Forelimb muscle (tissue), 1 donor: ENCODE results near the gene FLRT2. TPM values are rescaled to one million over a fixed set of nuclear protein-coding genes. Genes with fewer than 3 reads are reported as not detected.

Experiments used
- DNase-seq: peaks from one replicate; pipeline ENCODE4 v3.0.0-alpha.2; 2013; ENCODE audit warnings: low read depth
- polyA plus RNA-seq: library from polyadenylated mRNA; unstranded; fragments of 120-200 nt; gene quantifications from one replicate; pipeline ENCODE4 v1.2.1, GENCODE V29; 2013; ENCODE audit not compliant: insufficient read length

FLRT2 gene
- polyA plus RNA-seq, 1 donor: 87.7 TPM

DNA sequence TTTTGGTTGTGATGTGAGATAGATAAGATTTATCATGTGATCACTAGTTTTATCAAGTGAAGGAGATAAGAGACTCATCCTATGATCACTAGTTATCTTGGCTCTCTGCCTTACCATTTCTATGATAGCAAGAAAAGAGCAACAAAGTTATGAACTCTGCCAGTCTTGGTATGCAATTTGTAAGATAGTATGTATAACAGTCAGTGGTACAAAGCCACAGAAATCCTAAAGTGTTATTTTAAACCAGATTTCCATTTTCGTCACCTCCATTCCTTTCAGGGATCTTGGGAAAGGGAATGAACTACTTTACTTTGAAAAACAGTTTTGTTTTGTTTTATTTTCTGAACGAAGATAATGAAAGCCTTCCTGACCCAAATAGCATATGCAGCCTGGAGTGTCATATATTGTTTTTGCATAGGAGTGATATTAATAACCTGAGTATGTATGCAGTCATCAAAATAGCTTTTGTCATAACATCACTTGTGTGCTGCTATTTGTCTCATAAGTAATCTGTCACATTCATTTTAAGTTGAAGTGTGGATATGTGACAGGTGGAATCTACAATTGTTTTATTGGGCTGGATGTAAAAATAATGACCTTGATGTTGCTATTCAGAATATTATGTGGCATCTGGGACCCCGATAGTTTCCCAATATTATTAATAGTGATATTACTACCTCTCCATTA is 35.0 kb downstream of the FLRT2 start:
- DNase-seq: no peak

DNA sequence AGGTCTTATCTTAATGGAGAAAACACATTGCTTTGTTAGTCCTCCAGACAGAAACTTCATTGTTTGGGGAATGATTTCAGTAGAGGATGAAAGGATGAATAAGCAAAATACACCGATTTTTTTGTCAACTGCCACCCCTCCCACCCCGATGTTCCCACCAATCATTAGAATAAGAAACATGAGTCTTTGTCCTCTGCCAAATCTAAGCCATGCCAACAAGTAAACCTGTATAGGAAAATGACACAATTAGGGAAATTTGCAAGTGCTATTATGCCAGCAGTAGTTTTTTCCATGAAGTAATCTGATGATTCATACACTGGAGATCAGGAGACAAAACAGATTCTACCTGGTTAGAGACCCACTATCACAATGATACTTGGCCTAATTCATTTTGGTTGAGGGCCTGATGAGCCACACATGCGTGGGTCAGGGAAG is 35.9 kb downstream of the FLRT2 start:
- DNase-seq: no peak

DNA sequence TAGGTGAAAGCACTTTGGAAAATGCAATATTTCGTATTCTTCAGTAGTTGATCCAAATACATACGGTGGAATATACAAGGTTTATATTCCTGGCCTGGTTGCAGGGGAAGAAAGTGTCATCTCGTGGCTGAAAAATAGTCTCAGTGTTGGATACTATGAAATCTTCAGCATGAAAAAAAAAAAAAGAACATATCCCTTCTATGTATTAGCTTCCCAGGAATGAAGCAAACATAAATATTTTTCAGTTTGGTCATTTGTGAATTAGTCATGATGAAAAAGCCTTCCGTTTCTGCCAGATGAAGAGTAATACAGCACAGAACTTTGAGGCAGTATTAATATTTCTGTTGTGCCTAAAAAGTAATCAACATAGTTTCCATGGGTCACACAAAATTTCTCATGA is 36.7 kb downstream of the FLRT2 start:
- DNase-seq: no peak

DNA sequence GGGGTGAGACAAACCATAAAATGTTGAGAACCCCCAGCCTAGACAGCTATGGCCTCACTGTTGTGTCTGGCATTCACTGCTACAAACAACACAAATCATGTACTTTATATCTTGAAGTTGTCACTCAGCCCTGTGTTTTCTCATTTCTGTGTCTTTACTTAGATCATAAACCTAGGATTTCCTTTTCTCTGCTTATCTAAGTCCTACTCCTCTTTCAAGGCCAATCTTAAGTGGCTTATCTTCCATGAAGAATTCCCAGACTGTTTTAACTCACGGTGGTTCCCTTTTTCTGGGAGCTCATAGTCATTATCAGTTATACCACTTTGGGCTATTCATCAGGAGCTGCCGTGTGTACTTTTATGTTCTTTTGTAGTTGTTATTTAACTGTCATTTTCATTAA is 42.1 kb downstream of the FLRT2 start:
- no peak for DNase-seq

DNA sequence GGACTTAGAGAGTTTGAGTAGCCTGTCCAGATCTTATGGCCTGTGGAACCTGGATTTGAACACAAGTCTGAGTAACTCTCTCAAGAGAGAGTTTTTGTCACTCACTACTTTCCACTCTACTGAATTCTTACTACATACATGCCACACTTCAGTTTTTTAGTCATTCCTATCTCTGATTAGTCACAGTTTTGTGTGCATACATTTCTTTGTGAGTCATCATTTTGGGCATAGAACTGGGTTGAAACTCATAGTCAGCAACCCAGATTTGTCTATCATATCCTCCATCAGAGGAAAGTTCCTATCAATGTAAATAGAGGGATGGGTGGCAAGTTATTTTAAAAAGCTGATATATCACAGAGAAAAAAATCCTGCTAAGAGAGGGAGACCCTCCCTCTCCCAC is 42.9 kb downstream of the FLRT2 start:
- DNase-seq: no peak

DNA sequence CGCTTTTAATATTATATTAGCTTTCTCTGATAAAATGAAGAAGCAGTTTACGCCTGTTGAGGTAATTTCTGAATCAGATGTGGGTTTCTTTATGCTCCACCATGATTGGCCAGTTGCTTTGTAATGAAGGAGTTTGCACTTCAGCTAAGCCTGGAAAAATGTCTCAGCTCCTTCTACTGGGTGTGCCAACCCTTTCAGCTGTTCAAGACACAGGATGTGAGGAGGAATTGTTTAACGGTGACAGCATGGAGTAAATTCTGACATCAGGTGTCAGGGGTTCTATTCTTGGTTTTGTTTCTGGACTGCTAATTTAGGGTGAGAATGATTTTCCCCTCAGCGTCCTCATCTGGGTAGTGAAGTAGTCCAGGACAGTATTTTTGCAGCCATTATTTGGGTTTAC is 43.5 kb downstream of the FLRT2 start:
- DNase-seq: no peak

DNA sequence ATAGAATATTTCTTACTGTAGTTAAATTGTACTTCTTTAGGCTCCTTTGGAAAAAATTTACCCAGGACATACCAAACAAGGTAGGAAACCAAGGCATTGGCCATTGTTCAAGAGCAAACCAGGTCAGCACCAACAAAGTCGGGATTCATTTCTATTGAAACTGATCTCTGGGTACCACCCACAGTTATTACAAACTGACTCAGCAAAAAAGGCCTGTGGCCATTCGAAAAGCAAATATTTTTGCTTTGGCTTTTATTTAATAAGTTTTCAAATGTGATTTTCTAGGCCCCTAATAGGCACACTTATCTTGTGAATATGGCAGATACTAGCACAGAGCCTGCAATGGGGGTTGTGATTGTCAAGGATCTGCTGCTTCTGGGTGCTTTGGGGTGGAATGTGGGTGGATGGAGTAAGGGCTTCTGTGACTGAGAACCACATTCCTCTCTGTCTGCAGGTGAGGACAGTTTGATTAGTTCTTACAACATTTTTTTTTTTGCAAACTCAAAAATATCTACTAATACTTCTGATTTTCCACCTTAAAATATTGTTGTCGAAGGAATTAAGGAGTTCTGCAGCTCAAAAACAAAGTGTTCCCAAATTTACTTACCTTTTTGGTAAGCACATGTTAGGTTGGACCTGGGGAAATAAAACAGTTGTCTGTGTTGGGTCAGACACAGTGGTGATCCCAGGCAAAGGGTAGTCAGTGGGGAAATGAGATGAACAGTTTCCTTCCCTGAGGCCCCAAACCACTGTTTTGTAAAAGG is 45.1 kb downstream of the FLRT2 start:
- DNase-seq: no peak

DNA sequence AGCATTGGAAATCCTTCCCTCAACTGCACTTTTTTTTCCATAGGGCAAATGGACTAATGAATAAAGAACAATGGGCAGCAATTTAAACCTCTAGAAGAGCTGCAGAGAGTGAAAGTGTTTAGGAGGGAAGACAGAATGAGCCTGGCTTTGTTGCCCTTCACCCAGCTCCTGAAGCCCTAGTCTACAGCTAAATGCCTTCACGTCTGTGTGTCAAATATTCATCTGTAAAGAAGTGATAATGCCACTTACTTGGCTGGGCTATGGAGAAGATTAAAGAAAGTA is 45.6 kb downstream of the FLRT2 start:
- DNase-seq: no peak

DNA sequence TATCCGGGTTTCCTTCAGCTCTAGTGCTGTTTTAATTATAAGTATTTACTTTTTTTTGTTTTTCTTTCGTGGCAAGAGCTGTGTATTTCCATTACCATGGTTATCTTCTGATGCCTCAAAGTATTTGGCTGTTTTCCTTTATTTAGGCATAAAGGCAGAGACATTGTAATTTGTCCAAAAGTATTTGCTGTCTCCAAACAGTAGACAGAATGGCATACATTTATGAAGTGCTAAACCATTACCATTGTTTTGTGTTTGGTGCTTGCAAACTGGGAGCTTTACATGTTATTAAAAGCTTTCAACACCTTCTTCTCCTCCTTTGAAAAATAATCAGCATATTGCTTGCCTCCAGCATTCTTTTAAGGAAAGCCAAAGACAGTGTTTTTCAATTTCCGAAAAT is 46.3 kb downstream of the FLRT2 start:
- no peak for DNase-seq

DNA sequence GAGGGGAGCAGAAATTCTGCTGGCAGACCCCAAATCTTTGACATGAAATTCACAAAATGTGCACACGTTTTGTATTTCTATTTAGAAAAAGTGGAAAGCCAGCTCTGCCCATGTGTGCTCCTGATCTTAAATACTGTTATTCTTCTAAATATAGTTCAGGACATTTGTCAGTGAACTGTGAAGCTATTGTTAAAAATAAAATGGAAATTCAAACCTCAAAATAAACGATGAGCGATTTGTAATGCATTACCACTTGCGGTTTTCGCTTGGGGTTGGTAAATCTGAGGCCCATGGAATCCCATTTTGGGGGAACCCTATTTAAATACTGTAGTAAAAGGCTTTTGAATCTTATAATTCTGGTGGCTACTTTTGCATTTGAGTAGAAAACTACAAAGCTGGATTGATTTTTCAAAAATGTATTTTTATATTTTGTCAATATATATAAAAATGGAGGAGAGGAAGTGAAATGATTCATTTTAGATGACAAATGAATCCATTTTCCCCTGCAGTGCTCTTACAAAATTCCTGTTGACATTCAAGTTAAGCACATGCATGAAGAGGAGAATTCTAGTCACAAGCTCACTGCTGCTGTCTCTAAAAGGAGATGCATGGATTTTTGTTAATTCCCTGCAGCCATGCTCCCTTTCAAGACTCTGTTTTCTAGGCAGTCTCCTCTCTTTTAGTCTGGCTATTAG is 47.1 kb downstream of the FLRT2 start:
- DNase-seq: no peak

DNA sequence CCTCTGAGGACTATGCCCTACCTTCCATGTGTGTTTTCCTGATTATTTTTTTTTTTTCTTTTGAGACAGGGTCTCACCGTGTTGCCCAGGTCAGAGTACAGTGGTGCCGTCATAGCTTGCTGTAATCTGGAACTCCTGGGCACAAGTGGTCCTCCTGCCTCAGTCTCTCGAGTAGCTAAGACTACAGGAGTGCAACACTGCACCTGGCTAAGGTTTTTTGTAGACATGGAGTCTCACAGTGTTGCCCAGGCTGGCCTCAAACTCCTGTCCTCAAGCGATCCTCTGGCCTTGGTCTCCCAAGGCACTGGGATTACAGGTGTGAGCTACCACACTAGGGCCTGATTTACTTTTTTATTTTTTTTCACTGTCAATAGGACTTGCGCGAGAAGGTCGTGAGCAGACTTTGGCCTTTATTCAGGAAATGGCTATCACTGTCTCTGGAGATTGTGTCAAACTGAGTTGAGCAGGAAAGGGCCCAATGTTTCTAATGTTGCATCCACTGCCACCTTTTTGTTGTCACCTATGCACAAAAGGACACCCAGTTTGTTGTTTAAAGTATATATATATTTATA is 47.7 kb downstream of the FLRT2 start:
- DNase-seq: no peak

DNA sequence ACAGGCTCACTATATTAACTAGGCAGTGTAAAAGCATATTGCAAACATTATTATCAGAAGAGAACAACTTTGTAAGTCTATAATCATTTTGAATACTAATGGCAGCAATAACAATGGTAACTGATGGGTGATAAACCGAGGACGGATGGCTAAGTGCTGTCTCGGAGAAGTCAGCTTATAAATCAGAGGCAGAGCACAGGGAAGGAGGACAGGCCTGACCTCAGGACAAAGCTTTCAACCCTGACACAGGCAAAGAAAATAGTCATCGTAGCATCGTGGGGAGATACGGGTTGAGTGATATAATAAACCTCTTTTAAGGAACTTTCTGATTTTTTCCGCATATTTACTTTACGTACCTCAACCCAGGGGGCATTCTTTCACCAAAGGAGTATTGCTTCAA is 48.4 kb downstream of the FLRT2 start:
- DNase-seq: no peak

DNA sequence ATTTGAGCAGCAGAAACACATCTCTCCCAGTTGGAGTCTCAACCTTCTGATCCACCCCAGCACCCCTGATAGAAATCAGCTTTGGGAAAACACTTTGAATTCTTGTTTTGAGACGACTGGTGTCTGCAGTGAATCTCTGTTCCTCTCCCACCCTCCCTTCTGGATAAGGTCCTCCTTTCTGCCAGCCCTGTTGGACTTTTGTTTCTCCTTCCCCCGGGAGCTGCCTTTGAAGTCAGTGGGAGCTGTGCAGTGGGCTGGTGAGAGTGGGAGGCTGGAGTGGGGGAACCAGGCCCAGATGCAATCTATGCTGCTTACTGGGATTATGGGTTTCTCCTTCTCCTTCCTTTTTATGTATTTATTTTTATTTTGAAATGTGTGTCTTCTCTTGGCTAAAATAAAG is 49.0 kb downstream of the FLRT2 start:
- DNase-seq: no peak

DNA sequence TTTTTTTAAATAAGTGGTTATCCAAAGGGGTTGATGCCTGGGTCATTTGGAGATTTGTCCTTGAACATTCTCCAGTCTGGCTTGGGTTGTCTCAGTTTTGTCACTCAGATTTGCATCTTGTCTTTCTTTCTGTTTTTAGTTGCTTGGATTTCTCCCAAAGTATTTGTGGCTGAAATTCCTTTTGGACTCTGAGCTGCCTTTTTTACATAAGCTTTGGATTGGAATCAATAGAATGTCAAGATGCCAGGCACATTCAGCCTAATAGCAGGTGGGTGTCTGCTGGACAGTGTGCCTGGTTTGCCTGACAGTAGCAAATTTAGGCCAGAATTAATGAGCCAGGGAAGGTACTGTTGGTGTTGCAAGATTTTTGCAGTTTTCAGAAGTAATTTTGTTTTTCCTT is 50.0 kb downstream of the FLRT2 start:
- DNase-seq: no peak

DNA sequence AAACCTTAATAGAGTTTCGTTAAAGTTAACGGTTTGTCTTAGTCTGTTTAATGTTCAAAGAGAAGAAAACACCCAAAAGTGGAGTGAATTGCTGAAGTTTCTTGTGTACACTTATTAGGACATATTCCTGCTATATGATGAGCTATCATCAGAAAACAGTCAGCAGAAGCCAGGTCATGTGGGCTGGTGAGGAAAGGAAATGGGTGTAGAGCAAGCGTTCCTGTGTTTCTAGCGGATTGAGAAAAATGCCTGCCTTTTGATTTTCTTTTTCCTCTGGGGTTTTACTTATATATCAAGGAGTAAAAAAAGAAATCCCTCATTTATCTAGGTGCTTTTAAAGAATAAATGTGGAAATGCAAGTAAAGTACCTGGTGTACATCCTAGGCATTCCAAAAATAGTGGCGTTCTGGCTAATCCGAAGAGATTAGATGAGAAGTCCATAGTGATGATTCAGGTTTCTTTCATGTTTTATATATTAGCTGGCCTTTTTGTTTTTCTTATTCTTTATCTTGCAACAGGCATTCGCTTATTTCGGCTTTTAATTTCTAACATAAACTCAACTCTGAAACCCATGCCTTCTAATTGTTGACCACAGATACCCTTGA is 50.7 kb downstream of the FLRT2 start:
- DNase-seq: no peak

DNA sequence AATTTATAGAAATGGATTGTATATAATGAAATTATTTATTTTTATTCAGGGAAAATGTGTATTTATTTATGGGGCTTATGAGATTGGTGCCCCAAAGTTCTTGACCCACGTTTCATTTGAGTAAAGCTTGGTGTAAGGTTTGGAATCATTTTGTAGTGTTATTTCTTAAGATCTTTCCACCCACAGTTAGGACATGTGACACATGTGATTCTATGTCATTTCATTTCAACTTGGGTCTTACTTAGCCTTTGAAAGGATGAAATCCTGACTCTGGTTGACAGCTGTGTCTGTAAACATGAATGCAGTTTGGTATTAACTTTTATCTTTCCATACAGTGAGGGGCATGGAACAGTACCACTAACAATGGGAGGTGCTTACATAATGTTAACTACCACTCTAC is 51.7 kb downstream of the FLRT2 start:
- no peak for DNase-seq

DNA sequence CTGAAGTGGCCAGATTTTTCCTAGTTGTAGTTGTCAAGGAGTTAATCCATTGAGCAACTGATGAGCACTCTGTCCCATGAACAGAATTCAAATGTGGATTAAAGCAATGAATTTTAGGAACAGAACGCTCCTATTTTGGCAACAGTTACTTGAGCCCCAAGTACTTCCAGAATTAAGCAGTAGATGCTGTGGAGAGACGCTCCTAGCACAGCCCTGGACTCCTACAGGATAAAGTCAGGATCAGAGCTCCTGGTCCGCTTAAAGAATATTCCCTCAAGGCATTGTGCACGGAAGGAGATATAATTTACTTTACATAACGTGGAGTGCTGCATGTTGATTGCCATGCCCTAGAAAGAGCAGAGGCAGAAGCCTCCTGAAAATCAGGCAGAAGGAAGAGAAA is 53.4 kb downstream of the FLRT2 start:
- DNase-seq: no peak

DNA sequence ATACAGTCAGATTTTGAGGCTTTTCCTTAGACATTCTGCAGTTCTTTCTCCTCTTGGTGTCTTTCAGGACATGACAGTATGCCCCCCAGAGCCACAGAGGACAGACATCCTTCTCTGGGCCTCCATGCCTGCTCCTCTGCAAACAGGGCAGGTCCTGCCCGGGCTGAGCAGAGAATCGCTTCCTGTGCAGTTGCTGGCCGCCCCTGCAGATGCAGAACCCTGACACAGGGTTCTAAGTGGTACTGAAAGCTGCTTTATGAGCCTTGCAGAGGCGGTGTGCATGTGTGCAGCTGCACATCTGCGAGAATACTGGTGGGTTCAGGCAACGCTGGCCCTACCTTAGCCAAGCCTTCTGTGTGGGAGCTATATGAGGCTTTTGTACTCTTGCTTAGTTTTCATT is 54.5 kb downstream of the FLRT2 start:
- DNase-seq: no peak

DNA sequence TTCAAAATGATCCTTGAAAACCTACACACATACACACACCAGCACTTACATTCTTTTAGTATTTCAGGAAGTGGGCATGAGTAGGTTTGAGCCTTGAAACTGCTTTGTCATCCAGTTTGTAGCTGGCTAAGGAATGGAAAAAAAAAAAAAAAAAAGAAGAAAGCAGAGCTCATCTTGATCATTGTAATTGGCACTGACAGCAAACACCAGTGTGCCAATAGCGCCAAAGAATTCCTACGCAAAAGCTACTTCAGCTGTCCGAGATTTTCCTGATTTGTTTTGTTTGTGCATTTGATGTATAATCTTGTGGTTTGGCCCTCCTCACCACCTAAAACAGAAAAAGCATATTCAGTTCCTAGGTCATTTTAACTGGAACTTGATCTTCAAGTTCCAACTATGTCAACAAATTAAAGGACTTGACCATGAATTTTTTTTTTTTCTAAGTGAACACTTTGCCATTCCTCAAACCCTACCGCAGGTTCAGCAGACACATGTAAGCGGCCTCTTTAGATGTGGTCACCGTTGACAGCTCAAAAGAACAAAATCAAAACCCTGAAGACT is 57.3 kb downstream of the FLRT2 start:
- no peak for DNase-seq

DNA sequence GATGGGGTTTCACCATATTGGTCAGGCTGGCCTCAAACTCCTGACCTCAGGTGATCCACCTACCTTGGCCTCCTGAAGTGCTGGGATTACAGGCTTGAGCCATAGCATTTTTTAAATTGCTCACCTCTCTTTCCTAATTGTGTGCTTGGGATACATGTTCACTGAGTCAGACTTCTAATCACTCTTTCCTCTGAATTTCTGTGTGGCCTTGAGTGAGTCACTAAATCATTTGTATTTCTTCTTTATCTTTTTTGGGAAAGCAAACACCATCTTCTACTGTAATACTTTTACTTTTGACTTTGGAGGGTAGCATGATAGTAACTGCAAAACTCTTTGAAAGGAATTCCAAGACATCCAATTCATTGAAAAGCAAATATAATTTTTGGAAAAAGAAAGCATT is 60.8 kb downstream of the FLRT2 start:
- DNase-seq: no peak

DNA sequence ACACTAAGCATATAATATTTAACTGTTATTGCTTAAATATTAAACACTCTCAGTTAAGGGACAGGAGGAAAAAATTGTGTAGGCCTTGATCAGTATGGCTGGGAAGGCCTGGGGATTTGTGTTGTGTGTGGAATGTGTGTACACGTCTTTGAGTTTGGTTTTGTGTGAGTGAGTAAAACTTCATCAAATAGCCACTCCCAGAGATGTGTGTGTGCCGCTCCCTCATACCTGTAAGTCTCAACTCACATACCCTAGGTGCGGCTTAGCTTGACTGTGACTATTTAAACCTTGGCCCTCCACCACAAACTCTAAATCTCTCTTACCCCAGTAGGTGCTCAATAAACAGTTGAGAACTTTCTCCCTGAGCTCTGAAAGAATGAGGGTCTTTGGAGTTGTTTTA is 64.3 kb downstream of the FLRT2 start:
- no peak for DNase-seq

DNA sequence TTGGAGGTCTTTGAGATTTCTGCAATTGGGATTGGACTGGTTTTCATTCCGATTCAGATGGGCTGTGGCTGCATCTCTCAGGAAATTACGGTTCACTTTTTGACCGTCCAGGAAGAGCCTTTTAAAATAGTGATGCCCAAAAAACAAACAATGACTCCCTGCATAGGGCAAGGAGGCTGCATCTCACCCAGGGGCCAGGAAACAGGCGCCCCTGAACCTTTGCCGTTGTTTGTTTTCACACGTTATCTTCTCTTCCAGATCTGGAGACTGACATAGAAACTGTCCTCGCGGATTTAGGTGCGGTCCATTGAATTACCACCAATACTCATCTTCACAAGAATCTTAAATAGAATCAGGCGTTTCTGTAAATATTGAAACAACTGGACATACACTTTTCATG is 66.0 kb downstream of the FLRT2 start:
- no peak for DNase-seq
